Naive thymus-derived CD4-positive, alpha-beta T cell (primary cell): ENCODE results near the gene CHN2. TPM values are rescaled to one million over a fixed set of nuclear protein-coding genes. Genes with fewer than 3 reads are reported as not detected.

Experiments used
- ATAC-seq: fragments of 150-1000 bp; cut with Tn5 transposase; 2 replicates; pipeline ENCODE4 v1.10.0; 2021; ENCODE audit warnings: mild to moderate bottlenecking, moderate library complexity
- CTCF ChIA-PET: fragments of 350-600 bp; sonication (Branson Sonifier 250); formaldehyde crosslinking; loops from one replicate; lab custom pipeline; 2021; ENCODE audit warnings: antibody characterized with exemption; lab: Charles Lee
- POLR2A ChIA-PET: fragments of 350-600 bp; sonication (Branson Sonifier 250); formaldehyde crosslinking; loops from one replicate; lab custom pipeline; 2021; ENCODE audit warnings: antibody characterized with exemption, inconsistent platforms; lab: Charles Lee
- DNase-seq, 9 donors: peaks; one replicate each; pipeline versions ENCODE4 v3.0.0 to v3.0.0-alpha.2; 2020 to 2022; ENCODE audit warnings: mixed read lengths in 1 of 9
- H3K27ac ChIP-seq: one replicate; pipeline ENCODE4 v1.7.0; 2013; ENCODE audit warnings: mild to moderate bottlenecking, low read depth, low read length, moderate library complexity
- H3K27me3 ChIP-seq, 2 donors: one replicate each; pipeline ENCODE4 v1.7.0; 2013; ENCODE audit warnings: low read length in 2 of 2, mild to moderate bottlenecking in 2 of 2, moderate library complexity in 2 of 2; ENCODE audit not compliant: control insufficient read depth in 2 of 2, insufficient read depth in 2 of 2
- H3K36me3 ChIP-seq, 3 experiments: 1 replicate in 2 of 3; 2 replicates in 1 of 3; pipeline ENCODE4 v1.7.0; 2013; ENCODE audit warnings: low read length in 3 of 3, mild to moderate bottlenecking in 3 of 3, moderate library complexity in 1 of 3; ENCODE audit not compliant: insufficient read depth in 3 of 3, control insufficient read depth in 2 of 3
- H3K4me1 ChIP-seq, 2 donors: one replicate each; pipeline ENCODE4 v1.7.0; 2013; ENCODE audit warnings: low read length in 2 of 2, mild to moderate bottlenecking in 2 of 2, moderate library complexity in 1 of 2; ENCODE audit not compliant: control insufficient read depth in 2 of 2, insufficient read depth in 2 of 2
- H3K4me3 ChIP-seq: 2 replicates; pipeline ENCODE4 v1.7.0; 2013; ENCODE audit warnings: mild to moderate bottlenecking, low read length
- H3K9me3 ChIP-seq, 3 experiments: 1 replicate in 2 of 3; 2 replicates in 1 of 3; pipeline ENCODE4 v1.7.0; 2013; ENCODE audit warnings: low read length in 3 of 3; ENCODE audit not compliant: control insufficient read depth in 2 of 3
- H3K27ac Mint-ChIP-seq, 9 donors: one replicate each; pipeline ENCODE4 v1.8.0; 2020 to 2022; ENCODE audit warnings: mixed read lengths in 9 of 9, mild to moderate bottlenecking in 8 of 9, moderate library complexity in 5 of 9, inconsistent platforms in 2 of 9
- H3K27me3 Mint-ChIP-seq, 5 donors: one replicate each; pipeline ENCODE4 v1.8.0; 2021 to 2022; ENCODE audit warnings: mixed read lengths in 5 of 5, mild to moderate bottlenecking in 1 of 5
- H3K36me3 Mint-ChIP-seq, 5 donors: one replicate each; pipeline ENCODE4 v1.8.0; 2020 to 2022; ENCODE audit warnings: mixed read lengths in 5 of 5, mild to moderate bottlenecking in 3 of 5, inconsistent platforms in 1 of 5
- H3K4me1 Mint-ChIP-seq, 7 donors: one replicate each; pipeline ENCODE4 v1.8.0; 2020 to 2022; ENCODE audit warnings: mixed read lengths in 7 of 7, mild to moderate bottlenecking in 3 of 7, inconsistent platforms in 1 of 7
- H3K4me3 Mint-ChIP-seq, 10 donors: one replicate each; pipeline ENCODE4 v1.8.0; 2020 to 2022; ENCODE audit warnings: mild to moderate bottlenecking in 10 of 10, mixed read lengths in 10 of 10, moderate library complexity in 6 of 10, inconsistent platforms in 2 of 10
- H3K9me3 Mint-ChIP-seq, 11 donors: one replicate each; pipeline ENCODE4 v1.8.0; 2020 to 2022; ENCODE audit warnings: mixed read lengths in 11 of 11, mild to moderate bottlenecking in 4 of 11, inconsistent platforms in 1 of 11, moderate library complexity in 1 of 11
- intact Hi-C, 2 donors: fragments of 100-400 bp; cut with micrococcal nuclease; formaldehyde crosslinking; loops; one replicate each; pipeline ENCODE4 v1.15.1; 2023
- polyA plus RNA-seq, 2 donors: library from polyadenylated mRNA; unstranded; fragments of 300-500 nt; fragmentation: Illumina TruSeq; gene quantifications; one replicate each; pipeline ENCODE4 v1.2.3, GENCODE V29; 2021
- total RNA-seq, 6 experiments: library from RNA in 5 of 6; stranded (reverse) in 5 of 6; gene quantifications; 1 replicate in 5 of 6; 2 replicates in 1 of 6; pipeline ENCODE4 v1.2.3 and lab custom pipeline; 2021 to 2026

CHN2 gene
- total and polyA plus RNA-seq, 7 experiments from 2014 or later: 0.34 to 28.1 (median 0.98) TPM

DNA sequence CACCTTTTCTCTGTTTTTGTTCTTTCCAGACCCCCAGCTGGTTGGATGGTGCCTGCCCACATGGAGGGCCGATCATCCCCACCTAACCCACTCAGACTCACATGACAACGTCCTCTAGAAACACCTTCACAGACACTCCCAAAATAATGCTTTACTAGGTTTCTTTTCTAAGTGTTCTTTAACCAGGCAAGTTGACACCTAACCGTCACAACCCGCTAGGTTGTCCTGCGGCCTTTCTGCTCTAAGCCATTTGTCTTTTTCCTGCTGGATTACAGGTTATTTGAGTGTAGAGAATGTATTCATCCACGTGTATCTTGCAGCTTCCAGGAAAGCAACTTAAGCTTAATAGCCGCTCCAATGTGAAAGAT lies 54.8 kb downstream of the CHN2 start:
- no peak for ATAC-seq
- CTCF ChIA-PET: no interaction called here

DNA sequence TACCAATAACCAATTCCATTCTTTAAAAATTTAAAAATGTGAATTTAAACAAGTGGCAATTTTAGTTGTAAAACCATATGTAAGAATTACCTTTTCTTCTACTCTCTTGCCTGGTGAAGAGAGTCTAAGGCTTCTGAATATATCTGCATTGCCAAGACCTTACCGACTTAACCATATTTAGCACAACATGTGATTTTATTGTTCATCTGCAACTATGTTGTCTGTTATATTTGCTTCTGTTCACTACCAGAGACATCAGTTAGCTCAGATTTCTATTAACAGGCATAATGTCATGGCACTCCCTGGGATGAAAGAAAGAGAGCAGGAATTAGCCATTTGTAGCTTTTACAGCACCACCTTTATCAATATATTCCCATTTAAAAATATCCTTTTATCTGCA lies 55.3 kb downstream of the CHN2 start:
- Histone ChIP-seq H3K27me3 (no peaks in the 10 kb centered on the region), H3K27ac (no peak overlapping the region), H3K36me3 (no peaks in the 10 kb centered on the region), H3K9me3 (no peaks in the 10 kb centered on the region), H3K4me1 (no peaks in the 10 kb centered on the region), H3K4me3 (no peak overlapping the region)
- H3K36me3 Mint-ChIP-seq: no peaks in the 10 kb centered on the region
- H3K4me3 Mint-ChIP-seq: no peak overlapping the region
- peaks cover 0 to 4% (median 0%) of the 10 kb centered on the region in 11 donors for H3K9me3 Mint-ChIP-seq
- H3K27me3 Mint-ChIP-seq: peaks cover 0 to 10% (median 0%) of the 10 kb centered on the region in 5 donors
- no peak for ATAC-seq
- intact Hi-C loops: no loop called here
- no peak for DNase-seq
- no peak overlapping the region for H3K27ac Mint-ChIP-seq
- POLR2A ChIA-PET: no interaction called here
- CTCF ChIA-PET: no interaction called here
- H3K4me1 Mint-ChIP-seq: peaks cover 0 to 5% (median 0%) of the 10 kb centered on the region in 7 donors

More for the DNA sequence above, 54.8 kb downstream of the CHN2 start:
- intact Hi-C loops: no loop called here
- Histone ChIP-seq H3K4me3 (no peak overlapping the region), H3K36me3 (no peaks in the 10 kb centered on the region), H3K27me3 (no peaks in the 10 kb centered on the region), H3K4me1 (peaks cover 0 to 2% of the 10 kb centered on the region in 2 donors), H3K9me3 (no peaks in the 10 kb centered on the region), H3K27ac (no peak overlapping the region)
- POLR2A ChIA-PET: no interaction called here
- peaks cover 0 to 4% (median 0%) of the 10 kb centered on the region in 11 donors for H3K9me3 Mint-ChIP-seq
- H3K27ac Mint-ChIP-seq: no peak overlapping the region
- no peak for DNase-seq
- peaks cover 0 to 6% (median 3%) of the 10 kb centered on the region in 7 donors for H3K4me1 Mint-ChIP-seq
- no peaks in the 10 kb centered on the region for H3K36me3 Mint-ChIP-seq
- peaks cover 0 to 13% (median 0%) of the 10 kb centered on the region in 5 donors for H3K27me3 Mint-ChIP-seq
- no peak overlapping the region for H3K4me3 Mint-ChIP-seq

GRCh38 chr7:29253225-29253624 lies 58.6 kb downstream of the CHN2 start:
- peaks cover 0 to 5% (median 0%) of the 10 kb centered on the region in 11 donors for H3K9me3 Mint-ChIP-seq
- no peaks in the 10 kb centered on the region for H3K36me3 ChIP-seq
- POLR2A ChIA-PET: no interaction called here
- H3K4me3 ChIP-seq: no peak overlapping the region
- no peak for DNase-seq
- H3K4me3 Mint-ChIP-seq: no peak overlapping the region
- peaks cover 0 to 3% (median 0%) of the 10 kb centered on the region in 7 donors for H3K4me1 Mint-ChIP-seq
- peaks cover 0 to 13% (median 0%) of the 10 kb centered on the region in 5 donors for H3K27me3 Mint-ChIP-seq
- H3K36me3 Mint-ChIP-seq: no peaks in the 10 kb centered on the region
- no peak overlapping the region for H3K27ac ChIP-seq
- H3K4me1 ChIP-seq: no peaks in the 10 kb centered on the region
- H3K27me3 ChIP-seq: no peaks in the 10 kb centered on the region
- no peak for ATAC-seq
- CTCF ChIA-PET: interaction anchor here (0.6 kb wide), 1 partner anchor 35 kb away, joined by 3 read pairs; no protein-coding TSS in a partner anchor
- H3K9me3 ChIP-seq: no peaks in the 10 kb centered on the region
- intact Hi-C loops: no loop called here
- H3K27ac Mint-ChIP-seq: no peak overlapping the region

GRCh38 chr7:29254591-29254990 lies 60.0 kb downstream of the CHN2 start:
- H3K9me3 Mint-ChIP-seq: peaks cover 0 to 5% (median 0%) of the 10 kb centered on the region in 11 donors
- POLR2A ChIA-PET: no interaction called here
- CTCF ChIA-PET: no interaction called here
- peaks cover 0 to 3% (median 0%) of the 10 kb centered on the region in 7 donors for H3K4me1 Mint-ChIP-seq
- Histone ChIP-seq H3K36me3 (no peaks in the 10 kb centered on the region), H3K4me3 (no peak overlapping the region), H3K27me3 (no peaks in the 10 kb centered on the region), H3K27ac (no peak overlapping the region), H3K9me3 (no peaks in the 10 kb centered on the region), H3K4me1 (no peaks in the 10 kb centered on the region)
- H3K27ac Mint-ChIP-seq: no peak overlapping the region
- ATAC-seq: no peak
- DNase-seq: no peak
- H3K4me3 Mint-ChIP-seq: no peak overlapping the region
- intact Hi-C loops: no loop called here
- peaks cover 0 to 16% (median 0%) of the 10 kb centered on the region in 5 donors for H3K27me3 Mint-ChIP-seq
- no peaks in the 10 kb centered on the region for H3K36me3 Mint-ChIP-seq

DNA sequence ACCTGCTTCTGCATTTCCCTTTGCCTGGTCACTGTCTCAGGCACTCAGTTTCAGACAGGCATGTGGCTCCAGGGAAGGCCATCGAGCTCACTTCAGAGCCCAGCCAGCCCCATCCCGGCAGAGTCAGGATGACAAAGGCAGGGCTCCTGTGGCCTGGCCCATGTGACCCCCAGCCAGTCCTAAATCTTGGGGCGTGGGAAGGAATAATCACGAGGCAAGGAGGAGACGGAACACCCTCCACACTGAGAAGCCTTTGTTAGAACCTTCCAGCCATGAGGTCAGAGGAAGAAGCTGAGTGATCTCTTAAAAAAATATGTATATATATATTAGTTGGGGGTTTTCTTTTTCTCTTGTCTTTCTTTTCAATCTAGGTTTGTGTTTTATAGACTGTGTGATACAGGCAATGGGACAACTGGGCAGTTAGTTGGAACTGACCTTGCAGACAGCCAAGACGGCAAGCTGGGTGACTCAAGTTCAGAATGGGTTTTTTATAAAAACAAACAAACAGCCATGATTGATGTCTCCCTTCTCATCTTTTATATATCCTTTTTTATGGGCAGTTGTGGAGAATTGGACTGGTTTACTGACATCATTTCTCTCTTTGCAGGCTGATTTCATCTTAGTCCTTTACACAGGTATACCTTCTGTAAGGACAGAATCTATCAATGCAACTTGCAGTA lies 60.8 kb downstream of the CHN2 start:
- H3K27ac ChIP-seq: no peak overlapping the region
- DNase-seq: no peak
- ATAC-seq: no peak
- Mint-ChIP-seq H3K9me3 (peaks cover 0 to 5% (median 0%) of the 10 kb centered on the region in 11 donors), H3K4me3 (no peak overlapping the region), H3K36me3 (no peaks in the 10 kb centered on the region), H3K4me1 (peaks cover 0 to 3% (median 0%) of the 10 kb centered on the region in 7 donors), H3K27ac (no peak overlapping the region), H3K27me3 (peaks cover 0 to 16% (median 0%) of the 10 kb centered on the region in 5 donors)
- no peaks in the 10 kb centered on the region for H3K4me1 ChIP-seq
- intact Hi-C loops: no loop called here
- CTCF ChIA-PET: no interaction called here
- H3K27me3 ChIP-seq: no peaks in the 10 kb centered on the region
- H3K9me3 ChIP-seq: no peaks in the 10 kb centered on the region
- no peak overlapping the region for H3K4me3 ChIP-seq
- POLR2A ChIA-PET: no interaction called here
- H3K36me3 ChIP-seq: no peaks in the 10 kb centered on the region

DNA sequence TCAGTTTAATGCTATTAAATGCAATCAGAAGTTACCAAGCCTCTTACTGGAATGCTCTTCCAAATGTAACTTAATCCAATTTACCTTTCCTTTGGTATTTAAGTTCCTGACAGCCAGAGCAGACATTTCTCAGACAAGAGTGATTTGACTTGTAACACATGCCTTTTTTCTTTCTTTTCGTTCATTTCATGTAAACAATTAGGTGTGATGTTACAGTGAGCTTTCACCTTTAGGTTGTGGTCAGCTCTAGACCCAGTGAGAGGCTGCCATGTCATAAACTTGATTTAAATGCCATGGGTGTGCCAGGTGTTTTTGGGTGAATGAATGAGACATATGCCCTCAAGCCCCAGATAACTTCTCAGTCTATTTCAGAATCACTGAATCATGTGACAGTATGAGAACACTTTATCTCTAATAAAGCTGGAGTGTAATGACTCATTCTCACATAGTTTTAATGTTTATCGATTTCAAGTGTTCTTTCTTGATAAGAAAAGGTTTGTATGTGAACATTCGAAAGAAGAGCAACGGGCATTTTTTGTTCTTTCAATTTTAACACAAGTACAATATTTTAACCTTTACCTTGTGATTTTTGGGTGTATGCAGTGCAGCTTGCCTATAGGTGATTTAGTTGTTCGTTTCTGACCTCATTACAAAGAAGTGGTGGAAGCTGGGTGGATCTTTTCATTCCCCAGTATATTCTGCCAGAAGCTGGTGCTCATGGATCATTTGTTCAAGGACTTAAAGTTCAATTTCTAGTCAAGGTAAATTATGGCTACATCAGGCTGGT lies 61.5 kb downstream of the CHN2 start:
- H3K4me3 Mint-ChIP-seq: no peak overlapping the region
- H3K36me3 Mint-ChIP-seq: no peaks in the 10 kb centered on the region
- Histone ChIP-seq H3K9me3 (no peaks in the 10 kb centered on the region), H3K27me3 (no peaks in the 10 kb centered on the region), H3K27ac (no peak overlapping the region), H3K36me3 (no peaks in the 10 kb centered on the region), H3K4me1 (no peaks in the 10 kb centered on the region), H3K4me3 (no peak overlapping the region)
- no peak for DNase-seq
- H3K9me3 Mint-ChIP-seq: peaks cover 0 to 5% (median 0%) of the 10 kb centered on the region in 11 donors
- H3K27me3 Mint-ChIP-seq: peaks cover 0 to 16% (median 0%) of the 10 kb centered on the region in 5 donors
- H3K4me1 Mint-ChIP-seq: peaks cover 0 to 3% (median 0%) of the 10 kb centered on the region in 7 donors
- POLR2A ChIA-PET: no interaction called here
- no peak overlapping the region for H3K27ac Mint-ChIP-seq
- intact Hi-C loops: no loop called here
- CTCF ChIA-PET: no interaction called here
- ATAC-seq: peak; percentile 34
